Naive thymus-derived CD4-positive, alpha-beta T cell (primary cell): ENCODE results near the gene RGS7BP. TPM values are rescaled to one million over a fixed set of nuclear protein-coding genes. Genes with fewer than 3 reads are reported as not detected.

ENCODE experiments used
- ATAC-seq: fragments of 150-1000 bp; cut with Tn5 transposase; 2 replicates; pipeline ENCODE4 v1.10.0; 2021; ENCODE audit warnings: mild to moderate bottlenecking, moderate library complexity
- CTCF ChIA-PET: fragments of 350-600 bp; sonication (Branson Sonifier 250); formaldehyde crosslinking; loops from one replicate; lab custom pipeline; 2021; ENCODE audit warnings: antibody characterized with exemption; lab: Charles Lee
- POLR2A ChIA-PET: fragments of 350-600 bp; sonication (Branson Sonifier 250); formaldehyde crosslinking; loops from one replicate; lab custom pipeline; 2021; ENCODE audit warnings: antibody characterized with exemption, inconsistent platforms; lab: Charles Lee
- DNase-seq, 9 donors: peaks; one replicate each; pipeline versions ENCODE4 v3.0.0 to v3.0.0-alpha.2; 2020 to 2022; ENCODE audit warnings: mixed read lengths in 1 of 9
- H3K27ac ChIP-seq: one replicate; pipeline ENCODE4 v1.7.0; 2013; ENCODE audit warnings: mild to moderate bottlenecking, low read depth, low read length, moderate library complexity
- H3K27me3 ChIP-seq, 2 donors: one replicate each; pipeline ENCODE4 v1.7.0; 2013; ENCODE audit warnings: low read length in 2 of 2, mild to moderate bottlenecking in 2 of 2, moderate library complexity in 2 of 2; ENCODE audit not compliant: control insufficient read depth in 2 of 2, insufficient read depth in 2 of 2
- H3K36me3 ChIP-seq, 3 experiments: 1 replicate in 2 of 3; 2 replicates in 1 of 3; pipeline ENCODE4 v1.7.0; 2013; ENCODE audit warnings: low read length in 3 of 3, mild to moderate bottlenecking in 3 of 3, moderate library complexity in 1 of 3; ENCODE audit not compliant: insufficient read depth in 3 of 3, control insufficient read depth in 2 of 3
- H3K4me1 ChIP-seq, 2 donors: one replicate each; pipeline ENCODE4 v1.7.0; 2013; ENCODE audit warnings: low read length in 2 of 2, mild to moderate bottlenecking in 2 of 2, moderate library complexity in 1 of 2; ENCODE audit not compliant: control insufficient read depth in 2 of 2, insufficient read depth in 2 of 2
- H3K4me3 ChIP-seq: 2 replicates; pipeline ENCODE4 v1.7.0; 2013; ENCODE audit warnings: mild to moderate bottlenecking, low read length
- H3K9me3 ChIP-seq, 3 experiments: 1 replicate in 2 of 3; 2 replicates in 1 of 3; pipeline ENCODE4 v1.7.0; 2013; ENCODE audit warnings: low read length in 3 of 3; ENCODE audit not compliant: control insufficient read depth in 2 of 3
- H3K27ac Mint-ChIP-seq, 9 donors: one replicate each; pipeline ENCODE4 v1.8.0; 2020 to 2022; ENCODE audit warnings: mixed read lengths in 9 of 9, mild to moderate bottlenecking in 8 of 9, moderate library complexity in 5 of 9, inconsistent platforms in 2 of 9
- H3K27me3 Mint-ChIP-seq, 5 donors: one replicate each; pipeline ENCODE4 v1.8.0; 2021 to 2022; ENCODE audit warnings: mixed read lengths in 5 of 5, mild to moderate bottlenecking in 1 of 5
- H3K36me3 Mint-ChIP-seq, 5 donors: one replicate each; pipeline ENCODE4 v1.8.0; 2020 to 2022; ENCODE audit warnings: mixed read lengths in 5 of 5, mild to moderate bottlenecking in 3 of 5, inconsistent platforms in 1 of 5
- H3K4me1 Mint-ChIP-seq, 7 donors: one replicate each; pipeline ENCODE4 v1.8.0; 2020 to 2022; ENCODE audit warnings: mixed read lengths in 7 of 7, mild to moderate bottlenecking in 3 of 7, inconsistent platforms in 1 of 7
- H3K4me3 Mint-ChIP-seq, 10 donors: one replicate each; pipeline ENCODE4 v1.8.0; 2020 to 2022; ENCODE audit warnings: mild to moderate bottlenecking in 10 of 10, mixed read lengths in 10 of 10, moderate library complexity in 6 of 10, inconsistent platforms in 2 of 10
- H3K9me3 Mint-ChIP-seq, 11 donors: one replicate each; pipeline ENCODE4 v1.8.0; 2020 to 2022; ENCODE audit warnings: mixed read lengths in 11 of 11, mild to moderate bottlenecking in 4 of 11, inconsistent platforms in 1 of 11, moderate library complexity in 1 of 11
- intact Hi-C, 2 donors: fragments of 100-400 bp; cut with micrococcal nuclease; formaldehyde crosslinking; loops; one replicate each; pipeline ENCODE4 v1.15.1; 2023
- polyA plus RNA-seq, 2 donors: library from polyadenylated mRNA; unstranded; fragments of 300-500 nt; fragmentation: Illumina TruSeq; gene quantifications; one replicate each; pipeline ENCODE4 v1.2.3, GENCODE V29; 2021
- total RNA-seq, 6 experiments: library from RNA in 5 of 6; stranded (reverse) in 5 of 6; gene quantifications; 1 replicate in 5 of 6; 2 replicates in 1 of 6; pipeline ENCODE4 v1.2.3 and lab custom pipeline; 2021 to 2026

RGS7BP gene
- total and polyA plus RNA-seq, 7 experiments from 2014 or later, result not detected

- ChIA-PET CTCF (no interaction called here), POLR2A (no interaction called here)
- Mint-ChIP-seq H3K4me3 (no peak overlapping the region), H3K27ac (no peak overlapping the region), H3K4me1 (no peaks in the 10 kb centered on the region), H3K9me3 (peaks cover 0 to 4% (median 0%) of the 10 kb centered on the region in 11 donors), H3K27me3 (peaks cover 0 to 30% (median 3%) of the 10 kb centered on the region in 5 donors), H3K36me3 (no peaks in the 10 kb centered on the region)
- Histone ChIP-seq H3K27me3 (no peaks in the 10 kb centered on the region), H3K4me1 (no peaks in the 10 kb centered on the region), H3K36me3 (no peaks in the 10 kb centered on the region), H3K4me3 (no peak overlapping the region), H3K27ac (no peak overlapping the region), H3K9me3 (no peaks in the 10 kb centered on the region)
- intact Hi-C loops, result no loop called here
- DNase-seq (no peak), ATAC-seq (no peak)
Observed at GRCh38 chr5:64514612-64515011, 8.8 kb downstream of the RGS7BP start.

GRCh38 chr5:64516216-64516615 is 10.4 kb downstream of the RGS7BP start:
- intact Hi-C loops, result no loop called here
- Histone ChIP-seq H3K4me3 (no peak overlapping the region), H3K9me3 (no peaks in the 10 kb centered on the region), H3K36me3 (no peaks in the 10 kb centered on the region), H3K27me3 (no peaks in the 10 kb centered on the region), H3K27ac (no peak overlapping the region), H3K4me1 (no peaks in the 10 kb centered on the region)
- Mint-ChIP-seq H3K27ac (no peak overlapping the region), H3K4me1 (no peaks in the 10 kb centered on the region), H3K36me3 (no peaks in the 10 kb centered on the region), H3K4me3 (no peak overlapping the region), H3K27me3 (peaks cover 0 to 23% (median 0%) of the 10 kb centered on the region in 5 donors), H3K9me3 (peaks cover 0 to 4% (median 0%) of the 10 kb centered on the region in 11 donors)
- ATAC-seq, result no peak
- no peak for DNase-seq
- ChIA-PET POLR2A (no interaction called here), CTCF (no interaction called here)

GRCh38 chr5:64518793-64519192 is 13.0 kb downstream of the RGS7BP start:
- Mint-ChIP-seq H3K4me3 (no peak overlapping the region), H3K27ac (no peak overlapping the region), H3K27me3 (peaks cover 0 to 14% (median 0%) of the 10 kb centered on the region in 5 donors), H3K4me1 (no peaks in the 10 kb centered on the region), H3K9me3 (peaks cover 0 to 3% (median 0%) of the 10 kb centered on the region in 11 donors), H3K36me3 (no peaks in the 10 kb centered on the region)
- ChIA-PET POLR2A (no interaction called here), CTCF (no interaction called here)
- ATAC-seq (no peak), DNase-seq (no peak)
- no peaks in the 10 kb centered on the region for H3K4me1 ChIP-seq
- intact Hi-C loops, result no loop called here
- H3K27ac ChIP-seq, result no peak overlapping the region
- H3K9me3 ChIP-seq, result no peaks in the 10 kb centered on the region
- H3K27me3 ChIP-seq, result no peaks in the 10 kb centered on the region
- H3K36me3 ChIP-seq, result no peaks in the 10 kb centered on the region
- no peak overlapping the region for H3K4me3 ChIP-seq

- peaks cover 0 to 13% (median 0%) of the 10 kb centered on the region in 5 donors for H3K27me3 Mint-ChIP-seq
- H3K4me1 Mint-ChIP-seq, result no peaks in the 10 kb centered on the region
- H3K4me3 Mint-ChIP-seq, result no peak overlapping the region
- intact Hi-C loops, result no loop called here
- H3K27ac ChIP-seq, result no peak overlapping the region
- CTCF ChIA-PET, result no interaction called here
- POLR2A ChIA-PET, result no interaction called here
- H3K36me3 Mint-ChIP-seq, result no peaks in the 10 kb centered on the region
- H3K27me3 ChIP-seq, result no peaks in the 10 kb centered on the region
- H3K4me3 ChIP-seq, result no peak overlapping the region
- H3K9me3 Mint-ChIP-seq, result peaks cover 0 to 3% (median 0%) of the 10 kb centered on the region in 11 donors
- H3K4me1 ChIP-seq, result no peaks in the 10 kb centered on the region
- H3K9me3 ChIP-seq, result no peaks in the 10 kb centered on the region
- H3K27ac Mint-ChIP-seq, result no peak overlapping the region
- H3K36me3 ChIP-seq, result no peaks in the 10 kb centered on the region
- no peak for DNase-seq
- ATAC-seq, result no peak
Observed at GRCh38 chr5:64519263-64519662, 13.4 kb downstream of the RGS7BP start.

GRCh38 chr5:64526734-64527439 is 21.1 kb downstream of the RGS7BP start:
- no peak overlapping the region for H3K27ac ChIP-seq
- no peak overlapping the region for H3K4me3 Mint-ChIP-seq
- H3K4me3 ChIP-seq, result no peak overlapping the region
- ChIA-PET POLR2A (no interaction called here), CTCF (no interaction called here)
- H3K36me3 Mint-ChIP-seq, result no peaks in the 10 kb centered on the region
- H3K27ac Mint-ChIP-seq, result no peak overlapping the region
- H3K36me3 ChIP-seq, result no peaks in the 10 kb centered on the region
- DNase-seq (no peak), ATAC-seq (no peak)
- H3K9me3 Mint-ChIP-seq, result no peaks in the 10 kb centered on the region
- no peaks in the 10 kb centered on the region for H3K4me1 Mint-ChIP-seq
- no peaks in the 10 kb centered on the region for H3K9me3 ChIP-seq
- no peaks in the 10 kb centered on the region for H3K4me1 ChIP-seq
- H3K27me3 ChIP-seq, result no peaks in the 10 kb centered on the region
- intact Hi-C loops, result no loop called here
- H3K27me3 Mint-ChIP-seq, result peaks cover 0 to 12% (median 0%) of the 10 kb centered on the region in 5 donors

GRCh38 chr5:64530076-64530475 is 24.3 kb downstream of the RGS7BP start:
- H3K36me3 ChIP-seq, result no peaks in the 10 kb centered on the region
- CTCF ChIA-PET, result no interaction called here
- POLR2A ChIA-PET, result no interaction called here

DNA sequence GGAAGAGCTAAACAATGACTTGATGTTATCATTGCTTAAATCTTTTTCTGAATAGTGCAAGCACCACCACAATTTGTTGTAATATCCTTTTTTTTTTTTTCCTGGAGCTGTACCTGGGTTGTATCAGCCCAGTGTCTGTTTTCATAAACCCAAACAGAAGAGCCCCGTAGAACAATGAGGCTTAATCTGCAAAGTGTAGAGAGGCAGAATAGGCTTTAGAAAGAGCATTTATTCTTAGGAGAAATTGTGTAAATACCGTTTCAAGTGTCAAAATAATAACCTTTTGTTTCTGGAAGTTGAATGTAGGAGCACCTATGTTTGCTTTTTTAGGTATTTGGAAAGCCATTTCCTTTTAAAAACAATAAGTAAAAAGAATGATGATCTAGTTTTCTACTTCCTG is 26.4 kb downstream of the RGS7BP start:
- intact Hi-C loops, result no loop called here
- ChIA-PET CTCF (no interaction called here), POLR2A (no interaction called here)
- Histone ChIP-seq H3K36me3 (no peaks in the 10 kb centered on the region), H3K27ac (no peak overlapping the region), H3K4me3 (no peak overlapping the region), H3K9me3 (no peaks in the 10 kb centered on the region), H3K4me1 (no peaks in the 10 kb centered on the region), H3K27me3 (no peaks in the 10 kb centered on the region)
- no peaks in the 10 kb centered on the region for H3K27me3 Mint-ChIP-seq
- H3K36me3 Mint-ChIP-seq, result no peaks in the 10 kb centered on the region
- DNase-seq (no peak), ATAC-seq (no peak)
- no peaks in the 10 kb centered on the region for H3K4me1 Mint-ChIP-seq
- no peak overlapping the region for H3K4me3 Mint-ChIP-seq
- H3K9me3 Mint-ChIP-seq, result peaks cover 0 to 2% (median 0%) of the 10 kb centered on the region in 11 donors
- H3K27ac Mint-ChIP-seq, result no peak overlapping the region

More at GRCh38 chr5:64530076-64530475, 24.3 kb downstream of the RGS7BP start:
- Histone ChIP-seq H3K27ac (no peak overlapping the region), H3K4me1 (no peaks in the 10 kb centered on the region), H3K9me3 (no peaks in the 10 kb centered on the region), H3K27me3 (no peaks in the 10 kb centered on the region), H3K4me3 (no peak overlapping the region)
- intact Hi-C loops, result no loop called here
- ATAC-seq, result no peak
- no peak for DNase-seq
- Mint-ChIP-seq H3K36me3 (no peaks in the 10 kb centered on the region), H3K27me3 (peaks cover 0 to 8% (median 0%) of the 10 kb centered on the region in 5 donors), H3K4me1 (no peaks in the 10 kb centered on the region), H3K9me3 (peaks cover 0 to 2% (median 0%) of the 10 kb centered on the region in 11 donors), H3K4me3 (no peak overlapping the region), H3K27ac (no peak overlapping the region)
